HepG2 (cell line): ENCODE measurements around the gene BRMS1. TPM values are rescaled to one million over a fixed set of nuclear protein-coding genes. Genes with fewer than 3 reads are reported as not detected.

Experiments used
- EED ChIP-seq: sonication (generic); formaldehyde crosslinking; IDR thresholded peaks from 2 replicates; pipeline ENCODE4 v1.5.0; 2020; ENCODE audit warnings: mild to moderate bottlenecking, missing genetic modification reagents
- JUNB ChIP-seq: sonication (generic); formaldehyde crosslinking; IDR thresholded peaks from 2 replicates; pipeline ENCODE4 v1.8.0; 2022; ENCODE audit warnings: missing genetic modification reagents, mild to moderate bottlenecking, borderline replicate concordance
- POLR2G ChIP-seq: fragments of 200-400 bp; formaldehyde crosslinking; IDR thresholded peaks from 2 replicates; pipeline ENCODE4 v1.6.1; 2018; ENCODE audit warnings: mild to moderate bottlenecking, low read depth, low read length, moderate library complexity
- TCF7L2 ChIP-seq: IDR thresholded peaks from 2 replicates; pipeline ENCODE4 v1.6.1; 2011; ENCODE audit warnings: mild to moderate bottlenecking, low read depth, low read length, moderate library complexity
- THAP11 ChIP-seq: IDR thresholded peaks from 2 replicates; pipeline ENCODE4 v1.6.1; 2016; ENCODE audit warnings: missing biosample characterization, missing genetic modification reagents
- ZNF12 ChIP-seq: sonication (generic); formaldehyde crosslinking; IDR thresholded peaks from 2 replicates; pipeline ENCODE4 v1.5.0; 2020; ENCODE audit warnings: missing genetic modification reagents
- ZNF44 ChIP-seq: sonication (generic); formaldehyde crosslinking; IDR thresholded peaks from 2 replicates; pipeline ENCODE4 v1.5.1; 2020; ENCODE audit warnings: mild to moderate bottlenecking, missing genetic modification reagents
- ZNF451 ChIP-seq: sonication (generic); formaldehyde crosslinking; IDR thresholded peaks from 2 replicates; pipeline ENCODE4 v1.5.0; 2020; ENCODE audit warnings: mild to moderate bottlenecking, missing genetic modification reagents
- ZNF644 ChIP-seq: IDR thresholded peaks from 2 replicates; pipeline ENCODE4 v1.6.1; 2016; ENCODE audit warnings: low read depth
- ZNF724P ChIP-seq: sonication (generic); formaldehyde crosslinking; IDR thresholded peaks from 2 replicates; pipeline ENCODE4 v1.8.0; 2022; ENCODE audit warnings: missing genetic modification reagents, borderline replicate concordance
- ZNF891 ChIP-seq: sonication (generic); formaldehyde crosslinking; IDR thresholded peaks from 2 replicates; pipeline ENCODE4 v1.5.0; 2020; ENCODE audit warnings: mild to moderate bottlenecking, missing genetic modification reagents
- polyA plus RNA-seq, 8 experiments: library from polyadenylated mRNA; depleted of rRNA in 3 of 8; stranded (reverse) in 7 of 8; unstranded in 1 of 8; fragments of >200 nt; fragmentation: Illumina TruSeq in 4 of 8; extraction: Trizol in 4 of 8; gene quantifications; 2 replicates each; pipeline versions ENCODE4 v1.2.1 to v1.2.3, GENCODE V29; 2011 to 2016; ENCODE audit warnings: low read depth in 4 of 8, missing spikeins in 1 of 8, mixed read lengths in 1 of 8; ENCODE audit not compliant: insufficient read depth in 1 of 8
- total RNA-seq, 5 experiments: library from RNA; depleted of rRNA; stranded (reverse); fragments of >200 nt; fragmentation: Illumina TruSeq; extraction: Trizol; gene quantifications; 2 replicates each; pipeline ENCODE4 v1.2.3, GENCODE V29; 2016; ENCODE audit warnings: low read depth in 1 of 5
- TF ChIP-seq, protein P1 (sequence below): sonication (generic); formaldehyde crosslinking; IDR thresholded peaks from 2 replicates; pipeline ENCODE4 v1.4.0; 2020; ENCODE audit warnings: missing genetic modification reagents
- TF ChIP-seq, protein P2 (sequence below): sonication (generic); formaldehyde crosslinking; IDR thresholded peaks from 2 replicates; pipeline ENCODE4 v1.4.0; 2020; ENCODE audit warnings: missing genetic modification reagents
- TF ChIP-seq, protein P3 (sequence below): sonication (generic); formaldehyde crosslinking; IDR thresholded peaks from 2 replicates; pipeline ENCODE4 v1.8.1; 2022; ENCODE audit warnings: low read depth, mild to moderate bottlenecking, missing genetic modification reagents
- TF ChIP-seq, protein P4 (sequence below): sonication (generic); formaldehyde crosslinking; IDR thresholded peaks from 2 replicates; pipeline ENCODE4 v1.4.0; 2020; ENCODE audit warnings: missing genetic modification reagents, borderline replicate concordance
- TF ChIP-seq, protein P5 (sequence below): sonication (generic); formaldehyde crosslinking; IDR thresholded peaks from 2 replicates; pipeline ENCODE4 v1.8.0; 2022; ENCODE audit warnings: low read depth, missing genetic modification reagents

The BRMS1 gene
- total and polyA plus RNA-seq, 2 of the 13 experiments (the other 11 are each of a cell fraction or from before 2014, with no cell fraction given) = 15.8 to 55.7 TPM

DNA sequence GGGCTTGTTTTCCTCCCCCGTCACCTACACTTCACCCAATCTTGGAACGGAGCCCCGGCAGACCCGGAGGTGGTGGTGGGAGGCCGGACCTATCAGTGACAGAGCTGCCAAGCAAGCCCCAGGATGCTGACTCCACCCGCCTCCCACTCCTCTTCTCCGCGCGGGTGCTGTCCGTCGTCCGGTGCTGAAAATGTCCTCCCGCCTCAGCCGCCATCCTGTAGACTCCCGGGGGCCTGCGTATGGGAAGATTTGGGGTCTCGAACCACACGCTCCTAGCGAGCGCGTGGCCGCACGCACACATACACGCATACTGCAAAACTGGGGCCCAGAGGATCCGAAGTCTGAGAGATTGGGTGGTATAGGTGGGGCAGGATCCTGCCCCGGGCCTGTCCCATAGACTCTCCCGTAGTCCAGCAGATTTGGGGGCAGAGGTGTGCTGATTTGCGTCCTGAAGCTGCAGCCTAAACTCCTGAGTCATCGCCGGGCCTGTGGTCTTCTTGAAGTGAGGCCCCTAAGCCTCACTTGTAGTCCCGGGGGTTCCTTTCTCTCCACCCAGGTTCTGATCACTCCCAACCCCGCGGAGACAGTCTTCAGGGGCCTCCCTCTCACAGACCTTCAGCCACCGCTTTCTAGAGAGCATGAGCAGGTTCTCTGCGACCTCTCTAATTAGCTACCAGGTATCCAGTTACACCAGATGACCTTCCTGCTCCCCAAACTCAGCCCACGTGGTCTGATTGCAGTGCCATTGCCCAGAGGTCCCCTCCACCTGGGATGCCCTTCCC is 55.2 kb downstream of the BRMS1 start (continued):
- TF ChIP-seq ZNF44 = 0 out of 2 replicates have a peak, but pooled peaks have one; percentile 33
- TF ChIP-seq, protein P1, sequence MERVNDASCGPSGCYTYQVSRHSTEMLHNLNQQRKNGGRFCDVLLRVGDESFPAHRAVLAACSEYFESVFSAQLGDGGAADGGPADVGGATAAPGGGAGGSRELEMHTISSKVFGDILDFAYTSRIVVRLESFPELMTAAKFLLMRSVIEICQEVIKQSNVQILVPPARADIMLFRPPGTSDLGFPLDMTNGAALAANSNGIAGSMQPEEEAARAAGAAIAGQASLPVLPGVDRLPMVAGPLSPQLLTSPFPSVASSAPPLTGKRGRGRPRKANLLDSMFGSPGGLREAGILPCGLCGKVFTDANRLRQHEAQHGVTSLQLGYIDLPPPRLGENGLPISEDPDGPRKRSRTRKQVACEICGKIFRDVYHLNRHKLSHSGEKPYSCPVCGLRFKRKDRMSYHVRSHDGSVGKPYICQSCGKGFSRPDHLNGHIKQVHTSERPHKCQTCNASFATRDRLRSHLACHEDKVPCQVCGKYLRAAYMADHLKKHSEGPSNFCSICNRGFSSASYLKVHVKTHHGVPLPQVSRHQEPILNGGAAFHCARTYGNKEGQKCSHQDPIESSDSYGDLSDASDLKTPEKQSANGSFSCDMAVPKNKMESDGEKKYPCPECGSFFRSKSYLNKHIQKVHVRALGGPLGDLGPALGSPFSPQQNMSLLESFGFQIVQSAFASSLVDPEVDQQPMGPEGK (CRISPR knock-in tag) = peak; percentile 20; the same call in 1 of the 2 replicates
- TF ChIP-seq ZNF451 (CRISPR knock-in tag) = 0 out of 2 replicates have a peak, but pooled peaks have one; percentile 29
- TF ChIP-seq TCF7L2 = no peak
- TF ChIP-seq EED (CRISPR knock-in tag) = peak; percentile 75
- no peak for TF ChIP-seq THAP11 (CRISPR knock-in tag)
- TF ChIP-seq ZNF891 = no peak
- TF ChIP-seq, protein P2, sequence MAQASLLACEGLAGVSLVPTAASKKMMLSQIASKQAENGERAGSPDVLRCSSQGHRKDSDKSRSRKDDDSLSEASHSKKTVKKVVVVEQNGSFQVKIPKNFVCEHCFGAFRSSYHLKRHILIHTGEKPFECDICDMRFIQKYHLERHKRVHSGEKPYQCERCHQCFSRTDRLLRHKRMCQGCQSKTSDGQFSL = peak; percentile 12; the same call in 1 of the 2 replicates
- TF ChIP-seq, protein P3, sequence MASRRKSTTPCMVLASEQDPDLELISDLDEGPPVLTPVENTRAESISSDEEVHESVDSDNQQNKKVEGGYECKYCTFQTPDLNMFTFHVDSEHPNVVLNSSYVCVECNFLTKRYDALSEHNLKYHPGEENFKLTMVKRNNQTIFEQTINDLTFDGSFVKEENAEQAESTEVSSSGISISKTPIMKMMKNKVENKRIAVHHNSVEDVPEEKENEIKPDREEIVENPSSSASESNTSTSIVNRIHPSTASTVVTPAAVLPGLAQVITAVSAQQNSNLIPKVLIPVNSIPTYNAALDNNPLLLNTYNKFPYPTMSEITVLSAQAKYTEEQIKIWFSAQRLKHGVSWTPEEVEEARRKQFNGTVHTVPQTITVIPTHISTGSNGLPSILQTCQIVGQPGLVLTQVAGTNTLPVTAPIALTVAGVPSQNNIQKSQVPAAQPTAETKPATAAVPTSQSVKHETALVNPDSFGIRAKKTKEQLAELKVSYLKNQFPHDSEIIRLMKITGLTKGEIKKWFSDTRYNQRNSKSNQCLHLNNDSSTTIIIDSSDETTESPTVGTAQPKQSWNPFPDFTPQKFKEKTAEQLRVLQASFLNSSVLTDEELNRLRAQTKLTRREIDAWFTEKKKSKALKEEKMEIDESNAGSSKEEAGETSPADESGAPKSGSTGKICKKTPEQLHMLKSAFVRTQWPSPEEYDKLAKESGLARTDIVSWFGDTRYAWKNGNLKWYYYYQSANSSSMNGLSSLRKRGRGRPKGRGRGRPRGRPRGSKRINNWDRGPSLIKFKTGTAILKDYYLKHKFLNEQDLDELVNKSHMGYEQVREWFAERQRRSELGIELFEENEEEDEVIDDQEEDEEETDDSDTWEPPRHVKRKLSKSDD (CRISPR knock-in tag) = peak; percentile 5; the same call in 1 of the 2 replicates
- peak; percentile 81 for TF ChIP-seq ZNF12
- TF ChIP-seq, protein P4, sequence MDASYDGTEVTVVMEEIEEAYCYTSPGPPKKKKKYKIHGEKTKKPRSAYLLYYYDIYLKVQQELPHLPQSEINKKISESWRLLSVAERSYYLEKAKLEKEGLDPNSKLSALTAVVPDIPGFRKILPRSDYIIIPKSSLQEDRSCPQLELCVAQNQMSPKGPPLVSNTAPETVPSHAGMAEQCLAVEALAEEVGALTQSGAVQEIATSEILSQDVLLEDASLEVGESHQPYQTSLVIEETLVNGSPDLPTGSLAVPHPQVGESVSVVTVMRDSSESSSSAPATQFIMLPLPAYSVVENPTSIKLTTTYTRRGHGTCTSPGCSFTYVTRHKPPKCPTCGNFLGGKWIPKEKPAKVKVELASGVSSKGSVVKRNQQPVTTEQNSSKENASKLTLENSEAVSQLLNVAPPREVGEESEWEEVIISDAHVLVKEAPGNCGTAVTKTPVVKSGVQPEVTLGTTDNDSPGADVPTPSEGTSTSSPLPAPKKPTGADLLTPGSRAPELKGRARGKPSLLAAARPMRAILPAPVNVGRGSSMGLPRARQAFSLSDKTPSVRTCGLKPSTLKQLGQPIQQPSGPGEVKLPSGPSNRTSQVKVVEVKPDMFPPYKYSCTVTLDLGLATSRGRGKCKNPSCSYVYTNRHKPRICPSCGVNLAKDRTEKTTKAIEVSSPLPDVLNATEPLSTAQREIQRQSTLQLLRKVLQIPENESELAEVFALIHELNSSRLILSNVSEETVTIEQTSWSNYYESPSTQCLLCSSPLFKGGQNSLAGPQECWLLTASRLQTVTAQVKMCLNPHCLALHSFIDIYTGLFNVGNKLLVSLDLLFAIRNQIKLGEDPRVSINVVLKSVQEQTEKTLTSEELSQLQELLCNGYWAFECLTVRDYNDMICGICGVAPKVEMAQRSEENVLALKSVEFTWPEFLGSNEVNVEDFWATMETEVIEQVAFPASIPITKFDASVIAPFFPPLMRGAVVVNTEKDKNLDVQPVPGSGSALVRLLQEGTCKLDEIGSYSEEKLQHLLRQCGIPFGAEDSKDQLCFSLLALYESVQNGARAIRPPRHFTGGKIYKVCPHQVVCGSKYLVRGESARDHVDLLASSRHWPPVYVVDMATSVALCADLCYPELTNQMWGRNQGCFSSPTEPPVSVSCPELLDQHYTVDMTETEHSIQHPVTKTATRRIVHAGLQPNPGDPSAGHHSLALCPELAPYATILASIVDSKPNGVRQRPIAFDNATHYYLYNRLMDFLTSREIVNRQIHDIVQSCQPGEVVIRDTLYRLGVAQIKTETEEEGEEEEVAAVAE (CRISPR knock-in tag) = peak; percentile 81; the same call in 1 of the 2 replicates
- peak; percentile 66; the same call in 1 of the 2 replicates for TF ChIP-seq ZNF724P
- TF ChIP-seq, protein P5, sequence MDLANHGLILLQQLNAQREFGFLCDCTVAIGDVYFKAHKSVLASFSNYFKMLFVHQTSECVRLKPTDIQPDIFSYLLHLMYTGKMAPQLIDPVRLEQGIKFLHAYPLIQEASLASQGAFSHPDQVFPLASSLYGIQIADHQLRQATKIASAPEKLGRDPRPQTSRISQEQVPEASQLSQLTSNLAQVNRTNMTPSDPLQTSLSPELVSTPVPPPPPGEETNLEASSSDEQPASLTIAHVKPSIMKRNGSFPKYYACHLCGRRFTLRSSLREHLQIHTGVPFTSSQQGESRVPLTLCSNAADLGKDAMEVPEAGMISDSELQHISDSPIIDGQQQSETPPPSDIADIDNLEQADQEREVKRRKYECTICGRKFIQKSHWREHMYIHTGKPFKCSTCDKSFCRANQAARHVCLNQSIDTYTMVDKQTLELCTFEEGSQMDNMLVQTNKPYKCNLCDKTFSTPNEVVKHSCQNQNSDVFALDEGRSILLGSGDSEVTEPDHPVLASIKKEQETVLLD (CRISPR knock-in tag) = peak; percentile 38; the same call in 1 of the 2 replicates
- 0 out of 2 replicates have a peak, but pooled peaks have one; percentile 19 for TF ChIP-seq ZNF644 (CRISPR knock-in tag)
- TF ChIP-seq JUNB = peak; percentile 72; the same call in 1 of the 2 replicates
- TF ChIP-seq POLR2G = no peak
